ENCODE results near the gene CRTC1. TPM values are rescaled to one million over a fixed set of nuclear protein-coding genes. Genes with fewer than 3 reads are reported as not detected.
A peak's percentile ranks its signal among the peaks of the same experiment; 100 is the strongest.

CRTC1 gene
- total and polyA plus RNA-seq, 9 of the 15 experiments (the other 6 are each of a cell fraction or from before 2014, with no cell fraction given), result 0.25 to 3.8 (median 1.2) TPM; not detected in 2

- TF ChIP-seq ZFP36 (IDR thresholded peaks at IDR 0.05; ENCODE audit: low read depth, low read length, partially characterized antibody), result peak; percentile 56
Observed at GRCh38 chr19:18794692-18795091, 111.2 kb downstream of the CRTC1 start (continued).

DNA sequence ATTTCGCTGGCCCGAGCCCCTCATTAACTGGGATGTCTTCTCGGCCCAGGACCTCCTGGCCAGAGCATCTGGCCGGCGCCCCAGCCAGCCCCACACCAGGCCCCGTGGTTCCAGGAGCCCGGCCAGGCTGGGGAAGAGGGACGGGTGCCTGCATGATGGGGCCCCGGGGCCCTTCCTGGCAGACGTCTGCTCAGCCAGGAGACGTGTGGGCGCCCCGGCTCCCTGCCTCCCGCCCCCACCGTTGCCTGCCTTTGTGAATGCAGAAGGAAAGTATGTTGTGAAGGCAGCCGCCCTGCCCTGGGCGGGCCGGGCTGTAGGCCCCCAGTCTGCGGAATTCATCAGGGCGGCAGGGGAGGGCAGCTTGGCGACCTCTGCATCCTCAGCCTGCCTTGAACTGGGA, 112.1 kb downstream of the CRTC1 start:
- CTCF ChIA-PET (ENCODE audit: low intra/inter-chr PET ratio), result no interaction called here

More for the DNA sequence above, 112.1 kb downstream of the CRTC1 start:
- H3K79me2 ChIP-seq (ENCODE audit: control insufficient read depth, insufficient read depth, low read length), result no peaks in the 10 kb centered on the region
- no peaks in the 10 kb centered on the region for H3K36me3 ChIP-seq (ENCODE audit: control insufficient read depth, insufficient read depth, low read length)
- H3K9me3 ChIP-seq (replicated peaks; ENCODE audit: control insufficient read depth, insufficient read depth, low read depth, low read length), result no peaks in the 10 kb centered on the region
- POLR2A ChIA-PET, result interaction anchor here (0.6 kb wide), 1 partner anchor 37 kb away, joined by 4 read pairs; no protein-coding TSS in a partner anchor
- peaks cover 0 to 26% of the 10 kb centered on the region in 2 experiments; a peak in 2 of 5 replicates for H3K4me1 ChIP-seq (replicated peaks in 1 of 2; ENCODE audit: control insufficient read depth in 2 of 2, insufficient read depth in 2 of 2, low read length in 2 of 2)
- H3K4me2 ChIP-seq (ENCODE audit: insufficient read depth, low read length), result no peak overlapping the region
- peak; percentile 46 for ATAC-seq
- 0 out of 4 replicates have a peak overlapping the region, but pooled peaks of 1 of the 2 experiments have one; percentile 14 for H3K9ac ChIP-seq (ENCODE audit: insufficient read depth in 1 of 2, low read depth in 2 of 2, low read length in 2 of 2)
- H4K20me1 ChIP-seq (replicated peaks; ENCODE audit: control insufficient read depth, insufficient read depth, low read length), result peaks cover 15% of the 10 kb centered on the region; the same call in 1 of the 2 replicates
- no peak overlapping the region for H3K4me3 ChIP-seq
- DNase-seq (ENCODE audit: extremely low read depth in 1 of 4, low spot score in 3 of 4), result no peak
- 4% methylated on average over 16 of the region's 21 CpGs for WGBS (ENCODE audit: insufficient coverage, low coverage, missing lambda C conversion rate)
- peaks cover 6 to 33% of the 10 kb centered on the region in 2 experiments; a peak in 4 of 5 replicates for H3K27me3 ChIP-seq (ENCODE audit: control insufficient read depth in 2 of 2, insufficient read depth in 2 of 2, low read length in 2 of 2)
- H2AFZ ChIP-seq (ENCODE audit: low read depth, low read length), result no peak overlapping the region
- H3K9me1 ChIP-seq (ENCODE audit: control insufficient read depth, insufficient read depth, low read length), result no peaks in the 10 kb centered on the region
- FAIRE-seq, result no peak
- TF ChIP-seq, protein P1, sequence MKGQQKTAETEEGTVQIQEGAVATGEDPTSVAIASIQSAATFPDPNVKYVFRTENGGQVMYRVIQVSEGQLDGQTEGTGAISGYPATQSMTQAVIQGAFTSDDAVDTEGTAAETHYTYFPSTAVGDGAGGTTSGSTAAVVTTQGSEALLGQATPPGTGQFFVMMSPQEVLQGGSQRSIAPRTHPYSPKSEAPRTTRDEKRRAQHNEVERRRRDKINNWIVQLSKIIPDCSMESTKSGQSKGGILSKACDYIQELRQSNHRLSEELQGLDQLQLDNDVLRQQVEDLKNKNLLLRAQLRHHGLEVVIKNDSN (CRISPR knock-in tag; IDR thresholded peaks at IDR 0.05), result no peak
- TF ChIP-seq XRCC5 (IDR thresholded peaks at IDR 0.05; ENCODE audit: low read depth, low read length) (no peak), CSDE1 (IDR thresholded peaks at IDR 0.05) (no peak), ZNF57 (CRISPR knock-in tag; IDR thresholded peaks at IDR 0.05) (no peak)
- TF ChIP-seq, protein P2, sequence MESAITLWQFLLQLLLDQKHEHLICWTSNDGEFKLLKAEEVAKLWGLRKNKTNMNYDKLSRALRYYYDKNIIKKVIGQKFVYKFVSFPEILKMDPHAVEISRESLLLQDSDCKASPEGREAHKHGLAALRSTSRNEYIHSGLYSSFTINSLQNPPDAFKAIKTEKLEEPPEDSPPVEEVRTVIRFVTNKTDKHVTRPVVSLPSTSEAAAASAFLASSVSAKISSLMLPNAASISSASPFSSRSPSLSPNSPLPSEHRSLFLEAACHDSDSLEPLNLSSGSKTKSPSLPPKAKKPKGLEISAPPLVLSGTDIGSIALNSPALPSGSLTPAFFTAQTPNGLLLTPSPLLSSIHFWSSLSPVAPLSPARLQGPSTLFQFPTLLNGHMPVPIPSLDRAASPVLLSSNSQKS (CRISPR knock-in tag; IDR thresholded peaks at IDR 0.05), result no peak
- no TSS peak for BruUV-seq (replicated peaks)
- intact Hi-C loops (cut with micrococcal nuclease), result no loop called here
- no peak overlapping the region for H3K27ac ChIP-seq (ENCODE audit: extremely low read depth, low read depth, low read length)
- in situ Hi-C loops (cut with MboI), result no loop called here

Measured in K562 (cell line).